Stimulated activated naive CD8-positive, alpha-beta T cell treated with anti-CD3 and anti-CD28 coated beads, Interleukin-15, Interleukin-2, amounts not matched to agents 100 U/mL and 50 U/mL, for 24 hours (primary cell): ENCODE measurements around the gene TSPAN5.

Source experiments
- ATAC-seq: fragments of 150-1000 bp; cut with Tn5 transposase; one replicate; pipeline ENCODE4 v1.10.0; 2021
- DNase-seq: peaks from one replicate; pipeline ENCODE4 v3.0.0; 2021

The TSPAN5 gene

GRCh38 chr4:98517218-98518021, 141.0 kb downstream of the TSPAN5 start:
- peak; percentile 38 for ATAC-seq
- DNase-seq: no peak

- no peak for DNase-seq
- no peak for ATAC-seq
These were observed 141.8 kb downstream of the TSPAN5 start for GRCh38 chr4:98516441-98517217.

DNA sequence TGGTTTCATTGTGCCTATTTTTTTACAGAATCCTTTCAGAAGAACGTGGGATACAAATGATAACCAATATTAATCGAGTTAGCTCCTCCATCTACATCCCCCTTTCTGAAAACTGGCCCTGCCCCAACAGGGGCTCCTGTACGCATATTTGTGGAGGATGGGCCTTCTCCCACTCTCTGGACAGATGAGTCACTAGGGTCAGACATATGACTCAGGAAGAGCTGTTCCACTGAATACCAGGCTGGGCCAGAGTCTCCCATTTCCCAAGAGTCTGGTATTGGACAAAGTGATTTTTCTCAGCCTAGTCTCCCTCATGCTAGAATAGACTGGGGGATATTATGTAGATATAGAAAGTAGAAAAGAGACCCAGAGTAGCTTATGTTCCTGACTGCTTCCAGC, 142.4 kb downstream of the TSPAN5 start:
- DNase-seq: no peak
- ATAC-seq: no peak

GRCh38 chr4:98515470-98515809, 143.0 kb downstream of the TSPAN5 start:
- DNase-seq: no peak
- peak; percentile 8 for ATAC-seq

- DNase-seq: no peak
- ATAC-seq: no peak
These were observed 143.5 kb downstream of the TSPAN5 start for GRCh38 chr4:98514741-98515469.

- DNase-seq (no peak), ATAC-seq (no peak)
These were observed 145.5 kb downstream of the TSPAN5 start for GRCh38 chr4:98512918-98513317.

DNA sequence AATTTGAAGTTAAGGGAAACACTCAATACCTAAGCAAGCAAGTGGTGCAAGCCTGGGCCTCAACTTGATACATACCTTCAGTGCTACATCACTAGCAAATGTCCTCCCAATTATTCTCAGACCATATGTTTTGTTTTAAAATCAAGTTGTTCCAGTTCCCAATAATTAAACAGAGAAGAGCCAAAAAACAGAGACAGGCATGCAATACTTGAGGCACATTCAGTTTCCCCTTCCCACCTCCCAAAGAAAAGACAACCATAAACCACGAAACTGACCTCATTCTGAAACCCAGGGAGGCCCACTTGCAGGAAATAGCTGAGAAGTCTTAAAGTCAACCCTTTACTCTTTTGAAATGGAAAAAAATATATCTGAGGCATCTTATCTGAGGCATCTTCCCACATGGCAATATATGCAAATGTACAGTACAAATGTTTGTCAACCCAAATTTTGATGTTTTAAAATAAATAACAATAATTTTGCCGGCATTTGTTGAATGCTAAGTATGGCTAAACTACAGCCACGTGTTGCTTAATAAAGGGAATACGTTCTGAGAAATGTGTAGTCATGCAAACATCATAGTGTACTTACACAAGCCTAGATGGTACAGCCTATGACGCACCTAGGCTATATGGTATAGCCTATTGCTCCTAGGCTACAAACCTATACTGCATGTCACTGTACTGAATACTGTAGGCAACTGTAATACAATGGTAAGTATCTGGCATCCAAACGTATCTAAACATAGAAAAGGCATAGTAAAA, 147.5 kb downstream of the TSPAN5 start:
- peak; percentile 76 for ATAC-seq

GRCh38 chr4:98510340-98510739, 148.1 kb downstream of the TSPAN5 start:
- DNase-seq: no peak
- ATAC-seq: no peak

More for the DNA sequence above, 147.5 kb downstream of the TSPAN5 start:
- DNase-seq: peak; percentile 37

- DNase-seq (no peak), ATAC-seq (no peak)
These were observed 148.7 kb downstream of the TSPAN5 start for GRCh38 chr4:98509721-98510120.

GRCh38 chr4:98508829-98509598, 149.4 kb downstream of the TSPAN5 start:
- no peak for DNase-seq
- ATAC-seq: no peak

DNA sequence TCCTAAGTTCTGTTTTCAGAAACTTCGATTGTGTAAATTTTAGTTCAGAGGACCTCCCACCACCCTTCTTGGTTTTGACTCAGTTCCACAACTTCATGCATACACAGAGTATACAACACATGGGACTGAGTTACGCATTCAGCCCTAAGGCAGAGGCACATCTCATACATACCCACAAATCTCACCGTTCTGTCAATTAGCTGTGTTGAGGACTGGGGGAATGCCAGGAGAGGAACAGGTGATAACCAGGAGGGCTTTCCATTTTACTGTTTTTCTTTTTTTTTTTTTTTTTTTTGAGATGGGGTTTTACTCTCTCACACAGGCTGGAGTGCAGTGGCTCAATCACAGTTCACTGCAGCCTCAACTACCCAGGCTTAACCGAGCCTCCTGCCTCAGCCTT, 150.2 kb downstream of the TSPAN5 start:
- no peak for ATAC-seq

GRCh38 chr4:98507299-98507698, 151.1 kb downstream of the TSPAN5 start:
- ATAC-seq (no peak), DNase-seq (no peak)

More for the DNA sequence above, 150.2 kb downstream of the TSPAN5 start:
- DNase-seq: no peak

DNA sequence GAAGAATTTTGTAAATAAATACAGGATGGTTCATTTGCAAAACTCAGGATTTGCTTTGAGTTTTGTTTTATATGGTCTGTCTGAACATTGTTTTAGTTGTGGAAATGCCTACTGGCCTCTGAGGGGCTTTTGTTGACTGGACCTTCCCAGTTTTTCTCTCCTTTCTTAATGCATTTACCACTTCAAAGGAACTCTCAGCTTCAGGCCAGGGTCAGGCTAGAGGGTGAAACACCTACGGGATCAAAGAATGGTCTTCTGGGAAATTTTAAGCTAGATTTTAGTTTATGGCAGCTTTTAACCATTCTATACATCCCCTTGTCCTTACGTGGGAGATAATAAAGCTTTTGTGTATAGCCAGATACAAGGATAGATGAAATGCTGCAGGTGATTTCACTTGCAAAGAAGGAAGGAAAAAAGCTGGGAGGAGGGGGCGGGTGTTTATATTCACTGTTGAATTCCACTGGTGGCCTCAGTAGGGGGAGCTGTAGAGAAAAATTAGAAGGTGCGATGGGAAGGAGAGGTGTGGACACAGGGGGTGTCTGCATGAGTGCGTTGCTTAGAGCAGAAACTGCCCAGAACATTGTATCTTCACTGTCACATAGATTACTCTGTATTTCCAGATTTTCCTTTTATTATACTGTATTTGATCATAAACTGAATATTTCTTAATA, 151.8 kb downstream of the TSPAN5 start:
- no peak for DNase-seq
- ATAC-seq: no peak

DNA sequence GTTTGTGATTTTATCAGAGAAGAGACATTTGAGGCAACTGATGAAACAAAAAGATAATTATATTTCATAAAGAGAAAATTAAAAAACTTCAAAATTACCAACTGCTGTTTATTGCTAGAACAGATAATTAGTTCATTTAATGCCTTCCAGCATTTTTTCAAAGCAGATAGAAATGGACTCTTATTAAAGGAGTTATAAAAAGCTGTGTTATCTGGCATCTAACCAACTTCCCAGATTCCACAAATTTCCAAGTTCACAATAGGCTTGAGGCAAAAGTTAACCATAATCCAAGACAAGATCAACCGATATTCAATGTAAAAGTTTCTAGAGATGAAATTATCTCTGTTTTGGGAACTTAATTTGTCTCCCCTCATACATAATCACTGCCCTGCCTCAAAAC, 152.4 kb downstream of the TSPAN5 start:
- no peak for DNase-seq
- no peak for ATAC-seq

DNA sequence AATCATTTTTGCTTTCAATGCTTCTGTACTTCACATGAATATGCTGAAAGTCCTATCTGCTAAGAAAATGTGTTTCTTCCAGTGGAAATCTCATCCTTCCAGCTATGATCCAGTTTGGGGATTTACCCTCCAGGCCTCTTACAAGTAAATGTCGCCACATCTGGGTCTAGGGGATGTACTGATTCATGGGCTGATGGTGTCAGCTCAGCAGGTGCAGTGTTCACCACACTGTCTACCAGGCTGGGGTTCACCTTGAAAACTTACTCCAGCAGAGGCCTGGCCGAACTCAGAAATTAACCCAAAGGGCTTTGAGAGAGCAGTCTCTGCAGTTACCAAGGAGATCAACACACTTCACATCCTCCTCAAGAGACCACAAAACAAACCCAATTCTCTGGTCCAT, 154.3 kb downstream of the TSPAN5 start:
- ATAC-seq: no peak
- DNase-seq: no peak

DNA sequence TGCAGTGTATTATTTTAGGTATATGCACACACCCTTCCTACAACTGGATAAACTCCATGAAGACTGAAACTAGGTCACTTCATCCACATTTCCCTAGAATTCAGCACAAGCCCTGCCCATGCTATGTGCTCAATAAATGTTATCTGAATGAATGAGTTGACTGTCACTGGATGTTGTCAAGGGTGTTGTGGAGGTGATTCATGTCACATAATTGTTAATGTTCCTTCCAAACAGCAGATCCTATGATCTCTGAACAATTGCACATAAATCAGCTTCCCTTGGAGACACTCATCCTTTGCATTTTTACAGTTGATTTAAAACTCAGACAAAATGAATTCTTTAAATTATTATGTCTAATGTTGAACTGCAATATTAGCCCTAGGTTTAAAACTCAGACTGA, 154.7 kb downstream of the TSPAN5 start:
- no peak for ATAC-seq
- DNase-seq: no peak

DNA sequence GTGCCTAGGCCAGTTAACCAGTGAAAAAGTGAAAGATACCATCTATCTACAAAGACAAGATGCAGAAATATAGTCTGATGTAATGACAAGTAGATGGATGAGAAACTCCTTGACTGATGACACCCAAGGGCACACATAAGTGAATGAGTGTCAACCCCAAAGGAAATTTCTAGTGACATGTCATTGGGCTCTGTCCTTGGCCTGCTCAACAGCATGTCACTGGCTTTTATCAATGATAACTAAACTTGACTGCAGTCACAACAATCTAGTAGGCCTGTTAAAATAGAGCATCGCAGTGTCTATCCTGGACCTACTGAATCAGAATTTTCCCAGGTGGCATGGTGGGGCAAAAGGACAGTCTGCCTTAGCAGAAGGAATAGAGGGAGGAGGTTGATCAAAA, 155.8 kb downstream of the TSPAN5 start:
- DNase-seq: no peak
- no peak for ATAC-seq

DNA sequence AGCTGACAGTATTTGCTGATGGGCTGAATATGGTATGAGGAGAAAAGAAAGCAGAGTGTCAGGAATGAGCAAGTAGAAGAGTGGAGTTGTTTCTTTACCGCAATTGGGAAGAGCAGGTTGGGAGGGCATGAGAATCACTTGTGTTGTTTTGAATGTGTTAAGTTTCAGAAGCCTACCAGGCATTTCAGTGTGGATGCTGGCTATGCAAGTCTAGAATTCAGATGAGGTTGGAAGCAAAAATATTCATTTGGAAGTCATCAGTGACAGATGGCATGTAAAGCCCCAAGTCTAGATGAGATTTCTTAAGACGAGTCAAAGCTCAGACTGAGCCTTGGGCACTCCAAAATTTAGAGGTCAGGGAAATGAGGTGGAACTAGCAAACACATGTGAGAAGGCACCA, 156.4 kb downstream of the TSPAN5 start:
- no peak for DNase-seq
- ATAC-seq: no peak

GRCh38 chr4:98501383-98501782, 157.0 kb downstream of the TSPAN5 start:
- DNase-seq: no peak
- ATAC-seq: no peak

GRCh38 chr4:98498774-98499173, 159.6 kb downstream of the TSPAN5 start:
- DNase-seq (no peak), ATAC-seq (no peak)
